Thoracic aorta (tissue), 2 donors: ENCODE measurements around the gene STX12. TPM values are rescaled to one million over a fixed set of nuclear protein-coding genes. Genes with fewer than 3 reads are reported as not detected.

Experiments
- ATAC-seq: fragments of 150-250 bp; one replicate; pipeline ENCODE4 v1.8.0; 2017; ENCODE audit warnings: low read depth; ENCODE audit not compliant: insufficient number of reproducible peaks, low FRiP score
- DNase-seq: peaks from one replicate; pipeline ENCODE4 v3.0.0-alpha.2; 2020; ENCODE audit warnings: low spot score
- H3K27ac ChIP-seq, 2 donors: fragments of 200-600 bp; sonication (generic); 1 replicate in 1 of 2; 2 replicates in 1 of 2; pipeline ENCODE4 v1.5.1; 2016; ENCODE audit warnings: mild to moderate bottlenecking in 2 of 2, moderate library complexity in 2 of 2
- H3K27me3 ChIP-seq: fragments of 200-600 bp; sonication (generic); replicated peaks from 2 replicates; pipeline ENCODE4 v1.6.0; 2016; ENCODE audit warnings: mild to moderate bottlenecking; ENCODE audit not compliant: insufficient read depth
- H3K36me3 ChIP-seq: fragments of 200-600 bp; sonication (generic); one replicate; pipeline ENCODE4 v1.5.1; 2016
- H3K4me1 ChIP-seq, 2 donors: fragments of 200-600 bp; sonication (generic); 1 replicate in 1 of 2; 2 replicates in 1 of 2; pipeline versions ENCODE4 v1.5.1 to v1.6.0; 2016; ENCODE audit warnings: low read depth in 2 of 2, mild to moderate bottlenecking in 1 of 2; ENCODE audit not compliant: control insufficient read depth in 1 of 2
- H3K4me3 ChIP-seq: fragments of 200-600 bp; sonication (generic); 2 replicates; pipeline ENCODE4 v1.5.1; 2016; ENCODE audit warnings: mild to moderate bottlenecking
- H3K9me3 ChIP-seq: fragments of 200-600 bp; sonication (generic); 2 replicates; pipeline ENCODE4 v1.5.1; 2016
- CTCF ChIP-seq: fragments of 200-600 bp; sonication (generic); IDR thresholded peaks from one replicate; pipeline ENCODE4 v1.5.1; 2019; ENCODE audit warnings: antibody characterized with exemption
- total RNA-seq, 2 donors: library from RNA; depleted of rRNA; stranded (reverse); fragments of >200 nt; gene quantifications; one replicate each; pipeline versions ENCODE4 v1.1.0 to v1.2.3, GENCODE V29; 2016

Gene STX12
- 10 to 100 TPM; 91.5 to 95.9 TPM for total RNA-seq

GRCh38 chr1:27772932-27773825 lies at the start of gene STX12:
Gene STX12, plus strand, starts transcription at chr1:27773219. Its CDS starts 89 bp downstream, at chr1:27773308.
- Histone ChIP-seq H3K9me3 (no peaks in the 10 kb centered on the region), H3K4me3 (peak within 1 kb of the TSS; percentile 96), H3K27me3 (no peaks in the 10 kb centered on the region), H3K27ac (peak within 1 kb of the TSS; percentile 95 to 97), H3K36me3 (no peaks in the 10 kb centered on the region), H3K4me1 (peaks cover 17 to 38% of the 10 kb centered on the region in 2 donors)
- TF ChIP-seq CTCF = no peak
- peak; percentile 99 for DNase-seq
- ATAC-seq = peak; percentile 99

- ATAC-seq = no peak
- peaks cover 6% of the 10 kb centered on the region for H3K36me3 ChIP-seq
- no peaks in the 10 kb centered on the region for H3K9me3 ChIP-seq
- no peak for DNase-seq
- no peaks in the 10 kb centered on the region for H3K27me3 ChIP-seq
- H3K4me1 ChIP-seq = peaks cover 8 to 17% of the 10 kb centered on the region in 2 donors
- H3K4me3 ChIP-seq = peak overlapping the region; percentile 65
- peak overlapping the region; percentile 75 to 87 for H3K27ac ChIP-seq
- no peak for TF ChIP-seq CTCF
Measured at GRCh38 chr1:27724961-27725373, 48.1 kb upstream of the STX12 start.

- no peaks in the 10 kb centered on the region for H3K9me3 ChIP-seq
- peak; percentile 94 for DNase-seq
- H3K4me3 ChIP-seq = peak within 1 kb of the TSS; percentile 99
- no peaks in the 10 kb centered on the region for H3K27me3 ChIP-seq
- peak; percentile 20 for TF ChIP-seq CTCF
- H3K36me3 ChIP-seq = peaks cover 9% of the 10 kb centered on the region
- peak within 1 kb of the TSS; percentile 88 to 89 for H3K27ac ChIP-seq
- H3K4me1 ChIP-seq = peaks cover 8 to 17% of the 10 kb centered on the region in 2 donors
- peak; percentile 97 for ATAC-seq
Measured at GRCh38 chr1:27725374-27726172, 47.4 kb upstream of the STX12 start, which contains the start of gene FAM76A. Gene FAM76A, plus strand, starts transcription at chr1:27725961. Its CDS starts 120 bp downstream, at chr1:27726081.

- Histone ChIP-seq H3K27me3 (no peaks in the 10 kb centered on the region), H3K4me1 (peaks cover 8 to 17% of the 10 kb centered on the region in 2 donors), H3K4me3 (peak overlapping the region; percentile 99), H3K27ac (peak overlapping the region; percentile 88 to 89), H3K36me3 (peaks cover 9% of the 10 kb centered on the region), H3K9me3 (no peaks in the 10 kb centered on the region)
- TF ChIP-seq CTCF = no peak
- no peak for DNase-seq
- ATAC-seq = no peak
Measured at GRCh38 chr1:27726173-27727044, 46.6 kb upstream of the STX12 start.
